ENCODE results near the gene SPTLC3.

- TF ChIP-seq CTCF (conservative IDR thresholded peaks at IDR 0.05; ENCODE audit: low read length) (no peak), EZH2phosphoT487 (IDR thresholded peaks at IDR 0.05; ENCODE audit: borderline replicate concordance, low read depth, low read length) (no peak)
Observed at GRCh38 chr20:13174402-13174801, 165.6 kb downstream of the SPTLC3 start.
